ENCODE results near the gene LRRC71.

Gene LRRC71

GRCh38 chr1:156892190-156893047, 28.0 kb upstream of the LRRC71 start:
- DNase-seq (ENCODE audit: low read depth) = peak; percentile 89

DNA sequence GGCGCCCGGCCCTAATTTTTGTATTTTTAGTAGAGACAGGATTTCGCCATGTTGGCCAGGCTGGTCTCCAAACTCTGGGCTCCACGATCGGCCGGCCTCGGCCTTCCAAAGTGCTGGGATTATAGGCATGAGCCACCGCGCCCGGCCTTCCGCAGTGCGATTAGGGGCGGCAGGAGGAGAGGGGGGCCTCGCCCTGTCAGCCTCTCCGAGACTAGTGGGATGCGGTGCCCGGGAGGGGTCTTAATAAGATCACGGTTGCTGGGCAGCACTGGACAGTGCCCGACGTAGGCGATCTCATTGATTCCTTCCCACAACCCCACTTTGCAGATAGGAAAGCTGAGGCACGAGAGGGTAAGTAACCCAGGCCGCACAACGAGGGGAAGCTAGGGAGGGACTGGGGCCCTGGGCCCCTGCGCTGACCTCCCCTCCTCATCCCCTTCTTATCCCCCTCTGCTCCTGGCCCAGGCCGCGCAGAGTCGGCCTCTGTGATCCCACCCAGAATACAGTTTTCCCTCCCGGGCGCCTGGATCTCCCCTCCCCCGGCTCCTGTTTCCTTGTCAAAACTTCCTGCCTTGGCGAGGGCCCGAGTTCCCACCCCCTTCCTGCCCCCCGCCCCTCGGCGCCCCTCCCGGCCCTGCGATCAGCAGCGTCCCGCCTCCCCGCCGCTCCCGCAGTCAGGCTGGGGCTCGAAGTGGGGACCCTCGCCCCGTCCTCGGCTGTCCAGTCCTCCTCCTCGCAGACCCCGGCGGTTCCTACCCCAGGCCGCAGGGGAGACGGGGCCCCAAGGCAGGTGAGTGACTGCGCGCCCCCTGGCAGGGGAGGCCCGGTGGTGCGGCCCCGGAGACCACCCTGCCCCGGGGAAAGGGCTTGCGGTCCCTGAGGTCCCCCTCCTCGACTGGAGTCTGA, 27.1 kb upstream of the LRRC71 start, which contains the start of gene PEAR1:
PEAR1 (plus strand) TSS at position 671 of the 906 bp plus-strand sequence. CDS start 10,209 bp downstream, outside the sequence.
- DNase-seq (ENCODE audit: low read depth) = no peak

GRCh38 chr1:156894001-156894400, 26.4 kb upstream of the LRRC71 start:
- peak; percentile 38 for DNase-seq (ENCODE audit: low read depth)

- peak; percentile 67 for DNase-seq (ENCODE audit: low read depth)
These were observed 25.5 kb upstream of the LRRC71 start for GRCh38 chr1:156894711-156895454.

DNA sequence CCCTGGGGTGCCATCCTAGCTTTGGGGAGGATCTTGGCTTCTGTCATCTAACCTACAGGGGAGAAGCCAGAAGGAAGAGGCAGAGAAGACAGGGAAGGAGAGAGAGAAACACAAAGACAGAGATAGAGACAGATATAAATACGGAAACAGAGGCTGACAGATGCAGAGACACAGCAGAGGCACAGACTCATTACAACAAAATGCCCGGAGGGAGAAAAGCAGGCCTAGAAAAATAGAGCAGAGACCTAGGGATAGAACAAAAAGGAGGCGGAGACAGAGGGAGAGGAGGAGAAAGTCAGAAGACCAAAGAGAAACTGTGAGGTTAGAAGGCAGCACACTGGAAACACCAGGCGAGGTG, 25.0 kb upstream of the LRRC71 start:
- peak; percentile 56 for DNase-seq (ENCODE audit: low read depth)

DNA sequence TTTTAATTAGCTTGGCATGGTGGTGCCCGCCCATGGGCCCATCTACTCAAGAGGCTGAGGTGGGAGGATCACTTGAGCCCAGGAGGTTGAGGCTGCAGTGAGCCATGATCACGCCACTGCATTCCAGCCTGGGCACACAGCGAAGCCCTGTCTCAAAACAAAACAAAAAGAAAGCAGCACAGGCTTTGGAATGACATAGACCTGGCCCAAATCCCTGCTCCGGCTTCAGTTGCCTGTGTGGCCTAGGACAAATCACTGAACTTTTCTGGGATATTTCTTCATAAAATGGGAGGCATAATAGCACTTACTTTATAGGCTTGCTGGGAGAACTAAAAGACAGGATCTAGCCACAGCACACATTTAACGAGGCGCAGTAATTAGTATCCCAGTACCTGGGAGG, 24.5 kb upstream of the LRRC71 start:
- DNase-seq (ENCODE audit: low read depth) = no peak

- DNase-seq (ENCODE audit: low read depth) = peak; percentile 87
These were observed 23.9 kb upstream of the LRRC71 start for GRCh38 chr1:156896490-156897033.

- DNase-seq (ENCODE audit: low read depth) = peak; percentile 73
These were observed 23.2 kb upstream of the LRRC71 start for GRCh38 chr1:156897078-156897825.

- peak; percentile 77 for DNase-seq (ENCODE audit: low read depth)
These were observed 22.3 kb upstream of the LRRC71 start for GRCh38 chr1:156898161-156898566.

GRCh38 chr1:156898971-156899664, 21.3 kb upstream of the LRRC71 start:
- DNase-seq (ENCODE audit: low read depth) = no peak

GRCh38 chr1:156899956-156900718, 20.3 kb upstream of the LRRC71 start:
- peak; percentile 94 for DNase-seq (ENCODE audit: low read depth)

DNA sequence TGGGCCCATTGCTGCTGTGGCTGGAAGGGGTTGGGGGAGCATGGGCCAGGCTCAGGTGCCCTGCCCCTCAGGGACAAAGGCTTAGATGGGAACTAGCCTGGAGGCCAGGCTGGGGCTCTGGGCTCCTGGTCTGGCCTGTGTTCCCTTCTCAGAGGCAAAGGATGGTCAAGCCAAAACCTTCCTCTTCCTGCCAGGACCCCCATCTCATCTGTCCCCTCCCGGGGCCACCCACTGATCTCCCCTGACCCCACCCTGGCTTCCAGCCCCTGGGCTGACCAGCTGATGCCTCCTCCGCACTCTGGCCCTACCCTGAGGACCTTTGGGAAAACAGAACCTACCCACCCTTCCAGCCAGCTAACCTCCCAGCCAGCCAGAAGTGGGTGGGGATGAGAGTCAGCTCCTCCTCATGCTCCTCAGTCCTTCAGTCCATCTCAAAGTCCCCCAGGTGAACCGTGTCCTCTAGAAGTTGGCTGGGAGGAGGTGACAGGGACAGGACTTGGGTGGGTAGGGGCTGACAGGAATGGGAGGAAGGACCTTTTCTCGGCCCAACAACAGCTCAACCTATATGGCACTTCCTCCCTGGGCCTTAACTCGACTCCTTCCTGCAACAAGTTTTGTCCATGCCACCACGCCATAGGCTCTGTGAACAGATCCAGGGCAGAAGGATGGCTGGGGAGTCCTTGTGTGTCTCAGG, 19.4 kb upstream of the LRRC71 start:
- DNase-seq (ENCODE audit: low read depth) = no peak

DNA sequence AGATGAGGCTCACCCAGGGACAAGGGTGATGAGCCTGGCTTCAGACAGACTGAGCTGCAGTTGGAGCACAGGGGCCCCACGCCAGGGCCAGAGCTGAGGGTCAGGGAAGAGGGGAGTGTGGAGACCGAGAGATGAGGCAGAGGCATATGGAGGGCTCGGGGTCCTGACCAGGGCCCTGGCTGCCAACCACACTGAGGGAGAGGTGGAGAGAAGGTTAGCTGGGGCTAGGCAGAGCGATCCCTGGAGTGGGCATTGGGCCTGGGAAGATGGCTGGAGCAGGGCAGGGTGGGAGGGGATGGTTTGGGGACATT, 18.9 kb upstream of the LRRC71 start:
- DNase-seq (ENCODE audit: low read depth) = no peak

DNA sequence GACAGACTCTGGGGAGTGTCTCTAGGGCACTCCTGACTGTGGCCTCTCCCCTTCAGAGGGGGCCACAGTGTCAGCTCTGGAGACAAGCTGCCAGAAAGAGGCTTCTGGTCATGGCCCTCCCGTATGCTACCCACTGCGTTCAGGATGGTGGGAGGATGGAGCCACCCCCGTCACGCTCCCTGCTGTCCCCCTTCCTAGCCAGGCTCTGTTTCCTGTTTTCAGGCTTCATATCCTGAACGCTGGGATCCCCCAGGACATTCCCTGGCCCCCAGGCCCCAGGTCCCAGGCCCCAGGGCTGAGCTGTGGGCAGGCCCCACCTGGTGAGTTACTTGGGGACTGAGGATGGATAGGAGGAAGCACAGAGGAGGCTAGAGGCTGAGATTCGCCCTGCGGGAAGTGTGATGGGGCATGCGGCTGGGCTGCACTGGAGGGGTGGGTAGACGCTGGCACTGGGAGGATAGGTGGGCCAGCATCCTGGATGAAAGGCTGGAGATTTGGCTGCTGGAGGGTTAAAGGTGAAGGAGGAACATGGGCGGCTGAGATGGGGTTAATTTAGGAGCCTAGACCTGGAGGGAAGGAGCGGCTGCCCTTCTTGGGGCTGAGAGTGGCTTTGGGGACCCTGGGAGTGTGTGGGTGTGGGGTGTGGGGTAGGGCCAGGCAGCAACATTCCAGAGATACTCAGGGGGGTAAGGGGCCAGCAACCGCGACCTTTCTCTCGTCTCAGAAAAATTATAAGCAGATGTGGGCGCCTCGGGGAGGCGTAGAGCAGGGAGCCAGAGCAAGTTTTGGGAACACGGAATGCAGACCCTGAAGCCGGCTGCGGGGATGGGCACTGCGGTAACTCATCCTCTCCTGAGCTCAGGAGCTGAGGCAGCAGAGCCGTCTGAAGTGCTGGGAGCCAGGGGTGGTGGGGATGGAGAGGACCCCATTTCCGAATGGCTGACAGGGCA, 18.2 kb upstream of the LRRC71 start:
- no peak for DNase-seq (ENCODE audit: low read depth)

DNA sequence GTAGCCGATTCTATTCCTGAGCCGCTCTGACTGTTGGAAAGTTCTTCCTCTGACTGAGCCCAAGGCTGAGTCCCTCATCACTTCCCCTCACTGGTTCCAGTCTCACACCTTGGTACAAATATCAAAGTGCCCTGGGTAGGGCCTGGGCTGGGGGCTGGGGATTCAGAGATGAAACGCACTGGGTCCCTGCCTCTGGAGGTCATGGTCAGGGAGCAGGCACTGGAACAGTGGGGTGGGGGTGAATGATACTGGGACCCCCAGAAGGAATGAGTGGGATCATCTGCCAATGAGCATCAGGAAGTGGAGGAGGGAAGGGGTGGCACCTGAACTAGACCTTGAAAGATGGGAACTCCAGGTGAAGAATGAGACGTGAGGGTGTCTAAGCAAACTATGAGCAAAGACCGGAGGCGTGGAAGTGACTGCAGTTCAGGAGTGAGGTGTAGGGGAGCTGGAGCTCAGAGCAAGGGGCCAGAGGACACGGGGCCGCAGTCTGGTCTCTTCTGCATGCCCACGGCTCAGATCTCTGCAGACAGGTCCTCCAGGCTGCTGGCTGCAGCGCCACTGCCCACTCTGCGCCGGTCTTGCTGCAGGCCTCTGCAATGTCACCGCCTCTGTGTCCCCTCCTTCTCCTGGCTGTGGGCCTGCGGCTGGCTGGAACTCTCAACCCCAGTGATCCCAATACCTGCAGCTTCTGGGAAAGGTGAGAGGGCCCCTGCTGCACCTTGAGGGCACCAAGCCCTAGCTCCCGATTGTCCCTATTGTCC, 16.9 kb upstream of the LRRC71 start:
- no peak for DNase-seq (ENCODE audit: low read depth)

DNA sequence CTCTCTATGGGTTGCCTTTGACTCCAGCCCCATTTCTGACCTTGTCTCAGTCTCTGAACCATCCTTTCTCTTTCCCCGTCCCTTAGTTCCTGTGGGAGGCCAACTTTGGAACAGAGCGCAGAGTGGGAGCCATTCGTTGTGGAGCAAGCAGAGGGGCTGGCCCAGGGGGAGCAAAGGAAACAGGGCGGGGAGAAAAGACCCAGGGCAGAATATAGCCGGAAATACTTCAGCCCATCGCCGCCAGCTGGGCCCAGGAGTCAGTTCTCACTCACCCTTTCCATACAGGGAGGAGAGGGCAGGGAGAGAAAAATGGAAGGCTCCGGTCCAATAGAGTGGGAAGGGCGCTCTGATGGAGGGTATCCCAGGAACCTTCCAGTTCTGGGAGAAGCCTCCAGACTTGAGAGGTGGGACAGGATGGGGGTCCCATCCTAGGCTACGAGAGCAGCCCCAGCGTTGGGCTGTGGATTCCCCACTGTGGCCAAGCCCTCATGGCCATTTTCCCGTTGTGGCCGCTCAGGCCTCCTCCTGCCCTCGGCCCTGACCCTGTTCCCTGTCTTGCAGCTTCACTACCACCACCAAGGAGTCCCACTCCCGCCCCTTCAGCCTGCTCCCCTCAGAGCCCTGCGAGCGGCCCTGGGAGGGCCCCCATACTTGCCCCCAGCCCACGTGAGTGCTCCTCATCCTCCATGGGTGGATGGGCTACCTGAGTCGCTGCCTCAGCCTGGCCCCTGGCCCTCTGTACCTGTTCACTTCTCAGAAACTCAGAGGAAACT, 16.1 kb upstream of the LRRC71 start:
- no peak for DNase-seq (ENCODE audit: low read depth)

- no peak for DNase-seq (ENCODE audit: low read depth)
These were observed 15.3 kb upstream of the LRRC71 start for GRCh38 chr1:156905176-156905575.
